ENCODE measurements around the gene PARVG.

GRCh38 chr22:44199866-44200265 lies 19.1 kb downstream of the PARVG start:
- TF ChIP-seq EP300 (IDR thresholded peaks at IDR 0.05; ENCODE audit: borderline replicate concordance in 1 of 2, low read depth in 2 of 2, low read length in 2 of 2) (no peak), EZH2 (IDR thresholded peaks at IDR 0.05; ENCODE audit: low read depth, low read length, severe bottlenecking) (no peak), CTCF (IDR thresholded peaks at IDR 0.05; ENCODE audit: control extremely low read depth in 1 of 3, insufficient read depth in 1 of 3, low read depth in 1 of 3, low read length in 3 of 3) (no peak)
